Mucosa of rectum (tissue), 2 donors: ENCODE measurements around the gene LASP1.
"Not testable (repeated sequence)": the region's sequence is repeated elsewhere in the genome, so short reads cannot be mapped to it uniquely, and the experiment has no call there.

ENCODE experiments used
- H3K27ac ChIP-seq, 2 donors: one replicate each; pipeline ENCODE4 v1.7.0; 2013; ENCODE audit warnings: inconsistent platforms in 2 of 2, low read depth in 2 of 2, low read length in 2 of 2
- H3K27me3 ChIP-seq, 2 donors: one replicate each; pipeline ENCODE4 v1.7.0; 2013; ENCODE audit warnings: low read length in 2 of 2; ENCODE audit not compliant: control insufficient read depth in 2 of 2, insufficient read depth in 2 of 2
- H3K36me3 ChIP-seq, 2 donors: one replicate each; pipeline ENCODE4 v1.7.0; 2013; ENCODE audit warnings: low read length in 2 of 2; ENCODE audit not compliant: control insufficient read depth in 2 of 2, insufficient read depth in 2 of 2
- H3K4me1 ChIP-seq, 2 donors: one replicate each; pipeline ENCODE4 v1.7.0; 2013; ENCODE audit warnings: low read length in 2 of 2, mild to moderate bottlenecking in 1 of 2; ENCODE audit not compliant: control insufficient read depth in 2 of 2, insufficient read depth in 2 of 2
- H3K4me3 ChIP-seq, 2 donors: one replicate each; pipeline ENCODE4 v1.7.0; 2013; ENCODE audit warnings: low read length in 2 of 2
- H3K9ac ChIP-seq, 2 donors: one replicate each; pipeline ENCODE4 v1.7.0; 2013; ENCODE audit warnings: low read length in 2 of 2, low read depth in 1 of 2, mild to moderate bottlenecking in 1 of 2
- H3K9me3 ChIP-seq, 2 donors: one replicate each; pipeline ENCODE4 v1.7.0; 2013; ENCODE audit warnings: low read length in 2 of 2; ENCODE audit not compliant: control insufficient read depth in 2 of 2
- donor health status: healthy.
- donor health status: Normal muscosa, but diverticular disease.

Gene LASP1

GRCh38 chr17:38926293-38927070 is 56.6 kb downstream of the LASP1 start:
- Histone ChIP-seq H3K27me3 (no peaks in the 10 kb centered on the region), H3K27ac (no peak overlapping the region), H3K36me3 (no peaks in the 10 kb centered on the region), H3K9me3 (no peaks in the 10 kb centered on the region), H3K4me3 (no peak overlapping the region), H3K4me1 (peaks cover 4 to 6% of the 10 kb centered on the region in 2 donors), H3K9ac (no peak overlapping the region)

- not testable (repeated sequence) for H3K27me3 ChIP-seq, H3K36me3 ChIP-seq, H3K9ac ChIP-seq, H3K9me3 ChIP-seq, H3K4me3 ChIP-seq, H3K4me1 ChIP-seq, H3K27ac ChIP-seq
These were observed 60.9 kb downstream of the LASP1 start for GRCh38 chr17:38930782-38931181.

GRCh38 chr17:38933962-38934361 is 64.1 kb downstream of the LASP1 start:
- H3K36me3 ChIP-seq, H3K27me3 ChIP-seq, H3K4me3 ChIP-seq: not testable (repeated sequence)

GRCh38 chr17:38939987-38940386 is 70.1 kb downstream of the LASP1 start:
- H3K27me3 ChIP-seq = no peaks in the 10 kb centered on the region
- no peak overlapping the region for H3K4me3 ChIP-seq
- H3K9me3 ChIP-seq = no peaks in the 10 kb centered on the region
- H3K4me1 ChIP-seq = no peaks in the 10 kb centered on the region
- no peaks in the 10 kb centered on the region for H3K36me3 ChIP-seq
- H3K27ac ChIP-seq = no peak overlapping the region
- no peak overlapping the region for H3K9ac ChIP-seq

More at GRCh38 chr17:38933962-38934361, 64.1 kb downstream of the LASP1 start:
- not testable (repeated sequence) for H3K9me3 ChIP-seq, H3K4me1 ChIP-seq, H3K27ac ChIP-seq, H3K9ac ChIP-seq

GRCh38 chr17:38940404-38940803 is 70.5 kb downstream of the LASP1 start:
- Histone ChIP-seq H3K9ac (no peak overlapping the region), H3K36me3 (no peaks in the 10 kb centered on the region), H3K9me3 (no peaks in the 10 kb centered on the region), H3K4me3 (no peak overlapping the region), H3K4me1 (no peaks in the 10 kb centered on the region), H3K27me3 (no peaks in the 10 kb centered on the region), H3K27ac (no peak overlapping the region)

GRCh38 chr17:38942696-38943334 is 73.0 kb downstream of the LASP1 start:
- H3K27me3 ChIP-seq = no peaks in the 10 kb centered on the region
- no peaks in the 10 kb centered on the region for H3K9me3 ChIP-seq
- H3K4me1 ChIP-seq = no peaks in the 10 kb centered on the region
- H3K36me3 ChIP-seq = no peaks in the 10 kb centered on the region
- H3K9ac ChIP-seq = no peak overlapping the region
- no peak overlapping the region for H3K27ac ChIP-seq
- no peak overlapping the region for H3K4me3 ChIP-seq

GRCh38 chr17:38943607-38944006 is 73.7 kb downstream of the LASP1 start:
- no peak overlapping the region for H3K27ac ChIP-seq
- H3K4me1 ChIP-seq = no peaks in the 10 kb centered on the region
- H3K9me3 ChIP-seq = no peaks in the 10 kb centered on the region
- H3K4me3 ChIP-seq = no peak overlapping the region
- H3K27me3 ChIP-seq = no peaks in the 10 kb centered on the region
- H3K36me3 ChIP-seq = no peaks in the 10 kb centered on the region
- H3K9ac ChIP-seq = no peak overlapping the region

- Histone ChIP-seq H3K4me3 (no peak overlapping the region), H3K4me1 (no peaks in the 10 kb centered on the region), H3K27ac (no peak overlapping the region), H3K9ac (no peak overlapping the region), H3K36me3 (no peaks in the 10 kb centered on the region), H3K27me3 (no peaks in the 10 kb centered on the region), H3K9me3 (no peaks in the 10 kb centered on the region)
These were observed 77.3 kb downstream of the LASP1 start for GRCh38 chr17:38947189-38947588.

- H3K27me3 ChIP-seq, H3K4me3 ChIP-seq, H3K9me3 ChIP-seq, H3K4me1 ChIP-seq, H3K27ac ChIP-seq, H3K9ac ChIP-seq, H3K36me3 ChIP-seq: not testable (repeated sequence)
These were observed 83.9 kb downstream of the LASP1 start for GRCh38 chr17:38953800-38954199.

GRCh38 chr17:38958326-38958725 is 88.5 kb downstream of the LASP1 start:
- no peaks in the 10 kb centered on the region for H3K27me3 ChIP-seq
- H3K4me1 ChIP-seq = no peaks in the 10 kb centered on the region
- H3K9ac ChIP-seq = no peak overlapping the region
- no peak overlapping the region for H3K27ac ChIP-seq
- H3K36me3 ChIP-seq = no peaks in the 10 kb centered on the region
- H3K4me3 ChIP-seq = no peak overlapping the region
- H3K9me3 ChIP-seq = no peaks in the 10 kb centered on the region
